Effector CD4-positive, alpha-beta T cell (primary cell): ENCODE measurements around the gene GPANK1.

Experiments
- DNase-seq: peaks from one replicate; pipeline ENCODE4 v3.0.0-alpha.2; 2020

GPANK1 gene

GRCh38 chr6:31614684-31615578, 49.9 kb downstream of the GPANK1 start, which contains the start of gene AIF1:
AIF1 (plus strand) TSS chr6:31615234; CDS start chr6:31615330, 96 bp downstream.
- no peak for DNase-seq

DNA sequence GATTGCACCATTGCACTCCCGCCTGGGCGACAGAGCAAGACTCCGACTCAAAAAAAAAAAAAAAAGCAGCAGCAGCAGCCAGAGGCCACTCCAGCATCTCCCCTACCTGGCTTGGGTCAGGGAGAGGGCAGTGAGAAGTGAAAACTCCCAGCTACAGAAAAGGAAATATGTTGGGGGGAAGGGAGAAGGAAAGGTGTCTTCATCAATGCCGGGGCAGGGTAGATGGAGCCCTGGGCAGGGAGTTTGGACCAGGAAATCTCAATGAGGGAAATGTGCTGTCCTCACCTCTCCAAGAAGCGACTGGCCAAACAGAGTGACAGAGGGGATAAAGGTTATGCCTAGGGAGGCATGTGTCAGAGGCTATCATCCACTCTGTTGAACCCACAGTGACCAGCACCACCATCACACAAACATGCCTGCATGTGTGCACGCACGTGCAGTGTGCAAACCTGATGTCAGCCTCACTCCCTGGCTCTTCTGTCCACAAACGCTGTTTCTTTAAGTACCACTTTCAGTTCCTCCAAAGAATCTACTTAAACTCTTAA, 50.6 kb downstream of the GPANK1 start:
- DNase-seq: no peak
